ENCODE results near the gene POLR3GL.

The POLR3GL gene

GRCh38 chr1:145977486-145978470 lies 13.3 kb downstream of the POLR3GL start:
- DNase-seq = peak; percentile 82

GRCh38 chr1:145978471-145978853 lies 14.0 kb downstream of the POLR3GL start:
- no peak for DNase-seq

- DNase-seq = peak; percentile 96
These were observed 14.6 kb downstream of the POLR3GL start for GRCh38 chr1:145978854-145979745.

GRCh38 chr1:145979746-145980456 lies 15.4 kb downstream of the POLR3GL start:
- DNase-seq = no peak

- DNase-seq = no peak
These were observed 16.0 kb downstream of the POLR3GL start for GRCh38 chr1:145980457-145980994.

GRCh38 chr1:145982010-145982723 lies 17.7 kb downstream of the POLR3GL start:
- DNase-seq = no peak

- DNase-seq = no peak
These were observed 18.8 kb downstream of the POLR3GL start for GRCh38 chr1:145983206-145983675.

GRCh38 chr1:145983960-145984830 lies 19.7 kb downstream of the POLR3GL start:
- no peak for DNase-seq

- DNase-seq = no peak
These were observed 20.6 kb downstream of the POLR3GL start for GRCh38 chr1:145985129-145985501.

- peak; percentile 29 for DNase-seq
These were observed 21.3 kb downstream of the POLR3GL start for GRCh38 chr1:145985502-145986439.

GRCh38 chr1:145986551-145986950 lies 22.1 kb downstream of the POLR3GL start:
- DNase-seq = no peak

- no peak for DNase-seq
These were observed 23.4 kb downstream of the POLR3GL start for GRCh38 chr1:145987926-145988325.

- DNase-seq = no peak
These were observed 24.3 kb downstream of the POLR3GL start for GRCh38 chr1:145988773-145989172.

GRCh38 chr1:145990249-145990855 lies 25.9 kb downstream of the POLR3GL start:
- DNase-seq = no peak

- peak; percentile 37 for DNase-seq
These were observed 27.4 kb downstream of the POLR3GL start for GRCh38 chr1:145991735-145992412.

- DNase-seq = peak; percentile 54
These were observed 28.0 kb downstream of the POLR3GL start for GRCh38 chr1:145992502-145992936.

GRCh38 chr1:145992958-145993617 lies 28.6 kb downstream of the POLR3GL start:
- DNase-seq = peak; percentile 27
